Activated naive CD4-positive, alpha-beta T cell treated with anti-CD3 and anti-CD28 coated beads for 36 hours (primary cell): ENCODE measurements around the gene RBM10. TPM values are rescaled to one million over a fixed set of nuclear protein-coding genes. Genes with fewer than 3 reads are reported as not detected.
A peak's percentile ranks its signal among the peaks of the same experiment; 100 is the strongest.

ENCODE experiments used
- CTCF ChIA-PET: fragments of 350-600 bp; sonication (Branson Sonifier 250); formaldehyde crosslinking; loops from one replicate; lab custom pipeline; 2021; ENCODE audit warnings: antibody characterized with exemption; lab: Charles Lee
- DNase-seq: peaks from one replicate; pipeline ENCODE4 v3.0.0-alpha.2; 2020
- H3K27ac Mint-ChIP-seq: one replicate; pipeline ENCODE4 v1.8.0; 2021; ENCODE audit warnings: mild to moderate bottlenecking, mixed read lengths
- H3K27me3 Mint-ChIP-seq: one replicate; pipeline ENCODE4 v1.8.0; 2021; ENCODE audit warnings: low read depth, mixed read lengths
- H3K36me3 Mint-ChIP-seq: one replicate; pipeline ENCODE4 v1.8.0; 2021; ENCODE audit warnings: low read depth, mixed read lengths
- H3K4me1 Mint-ChIP-seq: one replicate; pipeline ENCODE4 v1.8.0; 2021; ENCODE audit warnings: low read depth, mixed read lengths
- H3K4me3 Mint-ChIP-seq: one replicate; pipeline ENCODE4 v1.8.0; 2021; ENCODE audit warnings: mild to moderate bottlenecking, moderate library complexity, mixed read lengths
- H3K9me3 Mint-ChIP-seq: one replicate; pipeline ENCODE4 v1.8.0; 2021; ENCODE audit warnings: mixed read lengths
- intact Hi-C: fragments of 100-400 bp; cut with micrococcal nuclease; formaldehyde crosslinking; loops from one replicate; pipeline ENCODE4 v1.15.1; 2023
- total RNA-seq, 2 experiments: library from RNA; stranded (reverse); gene quantifications; one replicate each; pipeline ENCODE4 v1.2.3, GENCODE V29; 2021

Gene RBM10
- total RNA-seq, 2 experiments from 2014 or later, result 65.4 to 65.5 TPM

DNA sequence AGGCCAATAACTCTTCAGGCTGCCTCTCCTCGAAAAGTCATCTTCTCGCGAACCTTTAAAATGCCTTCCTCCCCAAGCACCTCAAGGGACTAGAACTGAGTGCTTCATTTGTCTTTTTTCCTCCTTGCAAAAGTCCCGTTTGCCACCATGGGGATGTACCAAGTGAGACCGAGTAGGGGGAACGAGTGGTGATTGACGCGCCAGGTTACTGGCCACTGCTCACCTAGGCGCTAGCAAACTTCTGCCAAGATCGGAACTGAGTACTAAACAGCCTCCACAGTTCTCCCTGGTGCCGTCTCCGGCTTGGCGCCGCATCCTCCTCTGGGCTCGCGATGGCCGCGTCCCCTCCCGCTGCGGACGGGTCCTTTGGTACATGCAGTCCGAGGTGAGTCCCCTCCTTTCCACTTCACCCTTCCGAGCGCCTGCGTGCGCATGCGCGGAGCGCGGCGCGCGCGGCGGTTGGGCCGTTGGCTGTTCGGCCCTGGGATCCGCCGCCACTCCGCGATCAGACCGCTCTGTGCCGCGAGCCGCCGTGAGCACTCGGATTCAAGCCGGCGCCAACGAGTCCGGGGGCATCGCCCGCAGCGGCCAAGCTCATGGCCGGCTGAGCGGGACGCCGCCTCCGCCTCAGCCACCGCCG lies 73.4 kb downstream of the RBM10 start, which contains the start of gene CDK16:
Gene CDK16, plus strand, starts transcription at position 402 of the 640 bp plus-strand sequence. CDS start 4,877 bp downstream, outside the sequence.
- peaks cover 37% of the 10 kb centered on the region for H3K4me1 Mint-ChIP-seq
- peak; percentile 67 for DNase-seq
- peak within 1 kb of the TSS; percentile 88 for H3K4me3 Mint-ChIP-seq
- H3K36me3 Mint-ChIP-seq, result peaks cover 29% of the 10 kb centered on the region
- no peaks in the 10 kb centered on the region for H3K27me3 Mint-ChIP-seq
- H3K27ac Mint-ChIP-seq, result peak within 1 kb of the TSS; percentile 98
- H3K9me3 Mint-ChIP-seq, result no peaks in the 10 kb centered on the region
- CTCF ChIA-PET, result interaction anchor here (0.7 kb wide), 2 partner anchors 13 to 19 kb away, joined by 3 to 4 read pairs; no protein-coding TSS in a partner anchor
- intact Hi-C loops, result loop anchor here (1.0 to 5.0 kb wide), 3 partner anchors 15 to 343 kb away; partner anchors contain the start of genes ARAF and USP11

DNA sequence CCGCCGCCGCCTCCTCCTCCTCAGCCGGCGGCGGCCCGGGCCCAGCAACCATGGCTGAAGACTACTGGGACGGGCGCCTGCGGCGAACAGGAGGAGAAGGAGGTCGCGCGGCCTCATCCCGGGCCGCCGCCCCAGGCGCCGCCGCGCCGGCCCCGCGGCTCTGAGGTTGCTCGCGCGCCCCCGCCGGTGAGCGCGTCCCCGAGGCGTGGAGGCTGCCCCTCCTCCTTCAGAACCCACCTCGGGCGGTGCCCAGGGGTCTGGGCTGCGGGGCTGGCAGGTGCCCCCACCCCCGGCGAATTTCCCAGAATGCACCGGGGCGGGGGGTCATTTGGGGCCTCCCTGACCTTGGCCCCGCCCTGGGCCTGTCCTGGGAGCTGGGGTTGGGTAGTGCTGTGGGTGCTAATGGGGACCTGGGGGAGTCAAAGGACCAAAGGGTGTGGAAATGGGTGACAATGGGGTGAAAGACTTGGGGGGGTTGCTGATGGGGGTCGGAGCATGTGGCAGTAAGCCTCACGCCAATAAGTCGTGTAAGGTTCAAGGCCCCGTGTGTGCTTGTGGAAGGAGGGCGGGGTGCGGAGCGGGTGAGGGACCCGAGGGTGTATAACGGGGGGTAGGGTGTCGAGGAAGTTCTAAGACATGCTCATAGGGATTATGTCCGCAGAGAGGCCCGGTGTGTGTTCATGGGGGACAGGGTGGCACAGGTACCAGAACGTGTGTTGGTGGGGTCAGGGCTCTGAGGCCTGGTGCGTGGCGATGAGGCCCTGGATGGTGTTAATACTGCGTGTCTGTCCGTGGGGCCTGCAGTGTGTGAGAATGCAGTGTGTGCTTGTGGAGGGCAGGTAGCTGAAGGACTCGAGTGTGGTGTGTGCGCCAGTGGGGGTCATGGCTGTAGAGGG lies 74.1 kb downstream of the RBM10 start:
- peak; percentile 58 for DNase-seq
- peaks cover 27% of the 10 kb centered on the region for H3K36me3 Mint-ChIP-seq
- intact Hi-C loops, result loop anchor here (1.0 to 5.0 kb wide), 3 partner anchors 14 to 342 kb away; partner anchors contain the start of genes ARAF and USP11

GRCh38 chrX:47221756-47222155 lies 76.7 kb downstream of the RBM10 start:
- Mint-ChIP-seq H3K36me3 (peaks cover 30% of the 10 kb centered on the region), H3K27ac (peak overlapping the region; percentile 41), H3K4me3 (no peak overlapping the region), H3K9me3 (no peaks in the 10 kb centered on the region), H3K27me3 (no peaks in the 10 kb centered on the region), H3K4me1 (peaks cover 26% of the 10 kb centered on the region)
- CTCF ChIA-PET, result no interaction called here
- intact Hi-C loops, result no loop called here
- DNase-seq, result no peak

More for the DNA sequence above, 74.1 kb downstream of the RBM10 start:
- CTCF ChIA-PET, result interaction anchor here (0.7 kb wide), 1 partner anchor 12 kb away, joined by 4 read pairs; no protein-coding TSS in a partner anchor
- Mint-ChIP-seq H3K9me3 (no peaks in the 10 kb centered on the region), H3K27me3 (no peaks in the 10 kb centered on the region), H3K4me1 (peaks cover 37% of the 10 kb centered on the region), H3K27ac (peak overlapping the region; percentile 86), H3K4me3 (peak overlapping the region; percentile 88)

DNA sequence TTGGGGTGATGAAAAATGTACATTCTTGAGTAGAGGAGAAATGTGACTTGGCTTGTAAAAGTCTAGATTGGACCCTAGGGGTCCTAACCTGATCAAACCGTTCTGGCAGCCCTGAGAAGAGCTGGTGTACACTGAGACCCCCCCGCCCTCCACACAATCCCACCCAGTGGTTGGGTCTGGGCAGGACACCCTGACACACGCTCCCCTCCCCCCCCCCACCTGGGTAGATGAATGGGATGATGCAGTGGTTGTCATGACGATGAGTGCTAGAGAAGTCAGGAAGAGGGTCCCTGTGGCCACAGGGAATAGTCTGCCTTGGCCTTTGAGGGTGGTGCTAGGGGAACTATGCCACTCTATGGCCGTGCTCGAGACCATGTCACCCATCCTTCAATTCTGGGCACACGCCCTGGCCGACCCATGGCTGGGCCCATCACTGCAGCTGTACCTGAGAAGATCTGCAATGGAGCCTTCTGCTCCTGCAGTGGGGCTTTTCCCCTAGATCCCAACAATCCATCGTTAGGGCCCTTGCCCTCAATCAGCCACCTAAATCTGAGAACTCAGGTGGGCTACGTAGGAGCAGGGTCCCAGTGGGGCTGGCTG lies 77.8 kb downstream of the RBM10 start:
- no peak for DNase-seq
- intact Hi-C loops, result no loop called here
- H3K36me3 Mint-ChIP-seq, result peaks cover 27% of the 10 kb centered on the region
- peaks cover 19% of the 10 kb centered on the region for H3K4me1 Mint-ChIP-seq
- H3K4me3 Mint-ChIP-seq, result no peak overlapping the region
- H3K9me3 Mint-ChIP-seq, result no peaks in the 10 kb centered on the region
- no peaks in the 10 kb centered on the region for H3K27me3 Mint-ChIP-seq
- CTCF ChIA-PET, result no interaction called here
- H3K27ac Mint-ChIP-seq, result no peak overlapping the region

GRCh38 chrX:47223476-47224250 lies 78.6 kb downstream of the RBM10 start:
- DNase-seq, result no peak
- intact Hi-C loops, result no loop called here
- Mint-ChIP-seq H3K4me3 (no peak overlapping the region), H3K27me3 (no peaks in the 10 kb centered on the region), H3K36me3 (peaks cover 33% of the 10 kb centered on the region), H3K4me1 (peaks cover 19% of the 10 kb centered on the region), H3K9me3 (no peaks in the 10 kb centered on the region), H3K27ac (no peak overlapping the region)
- CTCF ChIA-PET, result no interaction called here

DNA sequence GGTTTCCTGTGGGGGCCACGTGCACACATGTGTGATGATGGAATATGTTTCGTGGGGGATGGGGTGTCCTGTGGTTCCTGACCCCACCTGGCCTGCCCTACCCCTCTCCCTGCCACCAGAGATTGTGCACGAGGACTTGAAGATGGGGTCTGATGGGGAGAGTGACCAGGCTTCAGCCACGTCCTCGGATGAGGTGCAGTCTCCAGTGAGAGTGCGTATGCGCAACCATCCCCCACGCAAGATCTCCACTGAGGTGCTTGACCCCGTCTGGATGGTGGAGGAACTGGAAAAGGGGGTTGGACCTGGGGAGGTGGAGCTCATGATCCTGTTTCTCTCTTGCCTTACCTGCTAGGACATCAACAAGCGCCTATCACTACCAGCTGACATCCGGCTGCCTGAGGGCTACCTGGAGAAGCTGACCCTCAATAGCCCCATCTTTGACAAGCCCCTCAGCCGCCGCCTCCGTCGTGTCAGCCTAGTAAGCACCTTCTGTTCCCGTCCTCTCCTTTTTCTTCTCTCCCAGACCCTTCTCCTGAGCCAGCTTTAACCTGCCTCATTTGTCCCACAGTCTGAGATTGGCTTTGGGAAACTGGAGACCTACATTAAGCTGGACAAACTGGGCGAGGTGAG lies 79.4 kb downstream of the RBM10 start:
- intact Hi-C loops, result no loop called here
- no peaks in the 10 kb centered on the region for H3K27me3 Mint-ChIP-seq

DNA sequence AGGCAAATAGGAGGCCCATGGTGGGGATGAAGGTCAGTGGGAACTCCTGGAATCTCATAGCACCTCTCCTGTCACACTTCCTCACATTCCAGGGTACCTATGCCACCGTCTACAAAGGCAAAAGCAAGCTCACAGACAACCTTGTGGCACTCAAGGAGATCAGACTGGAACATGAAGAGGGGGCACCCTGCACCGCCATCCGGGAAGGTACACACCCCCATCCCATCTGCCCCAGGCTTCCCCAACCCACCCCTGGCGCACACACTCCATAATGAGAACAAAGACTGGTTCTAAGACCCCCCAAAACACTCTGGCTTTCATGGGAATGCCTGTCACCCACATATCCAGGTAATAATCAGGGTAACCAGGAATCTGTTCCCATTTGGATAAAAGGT lies 79.9 kb downstream of the RBM10 start:
- no peak overlapping the region for H3K4me3 Mint-ChIP-seq
- intact Hi-C loops, result no loop called here

More for the DNA sequence above, 79.4 kb downstream of the RBM10 start:
- no peak for DNase-seq
- Mint-ChIP-seq H3K9me3 (no peaks in the 10 kb centered on the region), H3K4me1 (peaks cover 18% of the 10 kb centered on the region), H3K4me3 (no peak overlapping the region), H3K27ac (no peak overlapping the region), H3K36me3 (peaks cover 34% of the 10 kb centered on the region)
- CTCF ChIA-PET, result interaction anchor here (0.5 kb wide), 1 partner anchor 161 kb away, joined by 5 read pairs; no protein-coding TSS in a partner anchor

DNA sequence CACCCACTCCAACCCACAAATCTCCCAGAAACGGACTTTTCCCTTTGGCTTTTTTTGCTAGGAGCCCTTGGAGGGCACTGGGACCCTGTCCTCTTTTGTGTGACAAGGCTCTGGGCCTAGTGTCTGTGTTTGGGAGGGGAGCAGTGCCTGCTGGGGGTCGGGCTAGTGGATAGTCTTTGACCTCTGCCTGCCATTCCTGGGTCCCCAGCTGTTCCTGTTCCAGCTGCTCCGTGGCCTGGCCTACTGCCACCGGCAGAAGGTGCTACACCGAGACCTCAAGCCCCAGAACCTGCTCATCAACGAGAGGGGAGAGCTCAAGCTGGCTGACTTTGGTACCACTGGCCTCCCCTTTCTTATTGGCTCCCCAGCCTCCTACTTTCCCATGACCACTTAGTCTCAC lies 81.0 kb downstream of the RBM10 start:
- intact Hi-C loops, result no loop called here
- no peak overlapping the region for H3K4me3 Mint-ChIP-seq
- CTCF ChIA-PET, result no interaction called here
- H3K4me1 Mint-ChIP-seq, result peaks cover under 1% of the 10 kb centered on the region
- H3K27me3 Mint-ChIP-seq, result no peaks in the 10 kb centered on the region
- peaks cover 29% of the 10 kb centered on the region for H3K36me3 Mint-ChIP-seq
- no peak for DNase-seq
- no peaks in the 10 kb centered on the region for H3K9me3 Mint-ChIP-seq
- no peak overlapping the region for H3K27ac Mint-ChIP-seq

More for the DNA sequence above, 79.9 kb downstream of the RBM10 start:
- H3K36me3 Mint-ChIP-seq, result peaks cover 31% of the 10 kb centered on the region
- H3K27me3 Mint-ChIP-seq, result no peaks in the 10 kb centered on the region
- peaks cover 13% of the 10 kb centered on the region for H3K4me1 Mint-ChIP-seq
- no peaks in the 10 kb centered on the region for H3K9me3 Mint-ChIP-seq
- H3K27ac Mint-ChIP-seq, result no peak overlapping the region
- DNase-seq, result no peak
- CTCF ChIA-PET, result interaction anchor here (0.5 kb wide), 1 partner anchor 160 kb away, joined by 5 read pairs; no protein-coding TSS in a partner anchor

DNA sequence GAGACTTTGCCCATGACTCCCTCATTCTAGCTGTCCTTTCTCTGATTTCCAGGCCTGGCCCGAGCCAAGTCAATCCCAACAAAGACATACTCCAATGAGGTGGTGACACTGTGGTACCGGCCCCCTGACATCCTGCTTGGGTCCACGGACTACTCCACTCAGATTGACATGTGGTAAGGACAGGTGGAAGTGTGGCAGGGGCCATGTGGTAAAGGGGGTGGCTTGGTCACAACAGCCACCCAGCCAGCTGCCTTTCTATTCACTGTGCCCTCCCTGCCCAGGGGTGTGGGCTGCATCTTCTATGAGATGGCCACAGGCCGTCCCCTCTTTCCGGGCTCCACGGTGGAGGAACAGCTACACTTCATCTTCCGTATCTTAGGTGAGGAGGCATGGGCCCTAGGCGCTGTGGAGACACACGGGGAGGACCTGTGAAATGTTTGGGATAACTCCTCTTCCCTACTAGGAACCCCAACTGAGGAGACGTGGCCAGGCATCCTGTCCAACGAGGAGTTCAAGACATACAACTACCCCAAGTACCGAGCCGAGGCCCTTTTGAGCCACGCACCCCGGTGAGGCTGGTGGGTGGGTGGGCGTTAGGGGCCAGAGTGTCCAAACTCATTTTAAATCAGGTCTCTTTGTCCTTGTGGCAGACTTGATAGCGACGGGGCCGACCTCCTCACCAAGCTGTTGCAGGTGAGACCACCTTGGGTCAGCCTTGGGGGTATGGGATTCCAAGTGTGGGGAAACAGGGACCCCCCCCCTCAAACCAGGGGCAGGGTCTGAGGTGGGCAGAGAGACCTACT lies 81.7 kb downstream of the RBM10 start:
- Mint-ChIP-seq H3K9me3 (no peaks in the 10 kb centered on the region), H3K4me1 (no peaks in the 10 kb centered on the region), H3K27ac (no peak overlapping the region), H3K36me3 (peaks cover 29% of the 10 kb centered on the region), H3K27me3 (no peaks in the 10 kb centered on the region), H3K4me3 (no peak overlapping the region)
- intact Hi-C loops, result no loop called here
- no peak for DNase-seq
- CTCF ChIA-PET, result no interaction called here

- H3K9me3 Mint-ChIP-seq, result no peaks in the 10 kb centered on the region
- CTCF ChIA-PET, result no interaction called here
- H3K4me3 Mint-ChIP-seq, result no peak overlapping the region
- no peaks in the 10 kb centered on the region for H3K27me3 Mint-ChIP-seq
- intact Hi-C loops, result no loop called here
- DNase-seq, result no peak
- H3K4me1 Mint-ChIP-seq, result no peaks in the 10 kb centered on the region
- peaks cover 29% of the 10 kb centered on the region for H3K36me3 Mint-ChIP-seq
- no peak overlapping the region for H3K27ac Mint-ChIP-seq
Observed at GRCh38 chrX:47227334-47227583, 82.2 kb downstream of the RBM10 start.
